Motor neuron (in vitro differentiated cells): Measurements from ENCODE around the gene ABHD11. TPM values are rescaled to one million over a fixed set of nuclear protein-coding genes. Genes with fewer than 3 reads are reported as not detected.

Experiments used
- ATAC-seq, 8 experiments: fragments of 200-7000 bp; cut with Tn5 transposase; replicated peaks in 6 of 8; 2 replicates each; pipeline ENCODE4 v1.8.0; 2021; ENCODE audit warnings: mild to moderate bottlenecking in 8 of 8, moderate library complexity in 8 of 8
- H3K27ac ChIP-seq, 2 donors: fragments of 250-450 bp; sonication (Bioruptor Pico); 2 replicates each; pipeline ENCODE4 v1.9.0; 2021; ENCODE audit warnings: antibody characterized with exemption in 2 of 2, mild to moderate bottlenecking in 2 of 2, moderate library complexity in 1 of 2
- H3K4me1 ChIP-seq, 2 donors: fragments of 250-450 bp; sonication (Bioruptor Pico); replicated peaks in 1 of 2; 2 replicates each; pipeline ENCODE4 v1.6.1; 2021; ENCODE audit warnings: antibody characterized with exemption in 2 of 2, mild to moderate bottlenecking in 2 of 2, moderate library complexity in 1 of 2
- H3K4me3 ChIP-seq, 5 donors: fragments of 250-450 bp; sonication (Bioruptor Pico); 2 replicates each; pipeline ENCODE4 v1.9.0; 2021; ENCODE audit warnings: antibody characterized with exemption in 5 of 5, mild to moderate bottlenecking in 5 of 5, moderate library complexity in 4 of 5
- WGBS, 10 experiments: fragments of 450-650 bp; shearing (Covaris generic); methylation state at CpG; one replicate each; pipeline ENCODE4 v1.0.0; 2022; 5-methylcytosine and 5-hydroxymethylcytosine counted together
- in situ Hi-C, 9 experiments: fragments of 400-800 bp; cut with MboI; loops; one replicate each; pipeline ENCODE4 v1.15.0; 2021; ENCODE audit warnings: low sequenced_read_pairs in 9 of 9, low pct_unique_long_range_greater_than_20kb in 2 of 9; ENCODE audit not compliant: unreplicated experiment in 9 of 9
- total RNA-seq, 8 experiments: library from RNA; unstranded; fragments of 300-600 nt; gene quantifications; 2 replicates each; pipeline versions ENCODE4 v1.2.3 to v1.2.4, GENCODE V29; 2022

The ABHD11 gene
- total RNA-seq, 8 experiments from 2014 or later: 6.4 to 22.0 (median 13.3) TPM

- ATAC-seq: no peak
- Histone ChIP-seq H3K4me1 (peaks cover 12 to 28% of the 10 kb centered on the region in 2 donors), H3K27ac (no peak overlapping the region), H3K4me3 (no peak overlapping the region)
- in situ Hi-C loops: no loop called here
- 90 to 100% (median 97%) methylated on average over 1 to 4 of the region's 8 CpGs; no CpG with 5 or more reads in 6 of the 10 experiments for whole genome bisulfite sequencing, 10 experiments
Observed at GRCh38 chr7:73702226-73702625, 36.4 kb downstream of the ABHD11 start.

GRCh38 chr7:73701357-73701995 is 37.1 kb downstream of the ABHD11 start:
- WGBS, 10 experiments: 0 to 100% (median 71%) methylated on average over 1 to 9 of the region's 13 CpGs; no CpG with 5 or more reads in 2 of the 10 experiments
- ATAC-seq: peak in 3 of 8 experiments; percentile 53 to 82 (median 63)
- no peak overlapping the region for H3K4me3 ChIP-seq
- peaks cover 12 to 26% of the 10 kb centered on the region in 2 donors for H3K4me1 ChIP-seq
- H3K27ac ChIP-seq: no peak overlapping the region
- in situ Hi-C loops: no loop called here

GRCh38 chr7:73700581-73701134 is 37.9 kb downstream of the ABHD11 start:
- Histone ChIP-seq H3K4me3 (no peak overlapping the region), H3K27ac (no peak overlapping the region), H3K4me1 (peaks cover 12 to 23% of the 10 kb centered on the region in 2 donors)
- WGBS, 10 experiments: no CpG with 5 or more reads among the region's 15 CpGs
- no peak for ATAC-seq
- in situ Hi-C loops: no loop called here

GRCh38 chr7:73700069-73700423 is 38.6 kb downstream of the ABHD11 start:
- Histone ChIP-seq H3K27ac (no peak overlapping the region), H3K4me1 (peaks cover 12 to 17% of the 10 kb centered on the region in 2 donors), H3K4me3 (no peak overlapping the region)
- ATAC-seq: no peak
- 100% methylated on average over 1 of the region's 14 CpGs; no CpG with 5 or more reads in 9 of the 10 experiments for WGBS, 10 experiments
- in situ Hi-C loops: no loop called here

GRCh38 chr7:73699370-73700068 is 39.1 kb downstream of the ABHD11 start:
- Histone ChIP-seq H3K27ac (no peak overlapping the region), H3K4me3 (no peak overlapping the region), H3K4me1 (peaks cover 10 to 12% of the 10 kb centered on the region in 2 donors)
- no peak for ATAC-seq
- WGBS, 10 experiments: 100% methylated on average over 2 of the region's 15 CpGs; no CpG with 5 or more reads in 9 of the 10 experiments
- in situ Hi-C loops: no loop called here

GRCh38 chr7:73698410-73698809 is 40.2 kb downstream of the ABHD11 start:
- ATAC-seq: no peak
- in situ Hi-C loops: no loop called here
- H3K4me1 ChIP-seq: peaks cover 4% of the 10 kb centered on the region in 2 donors
- WGBS, 10 experiments: 33 to 100% (median 65%) methylated on average over 2 to 3 of the region's 7 CpGs; no CpG with 5 or more reads in 6 of the 10 experiments
- no peak overlapping the region for H3K4me3 ChIP-seq
- H3K27ac ChIP-seq: no peak overlapping the region

GRCh38 chr7:73696372-73696771 is 42.2 kb downstream of the ABHD11 start:
- Histone ChIP-seq H3K4me3 (no peak overlapping the region), H3K4me1 (no peaks in the 10 kb centered on the region), H3K27ac (no peak overlapping the region)
- whole genome bisulfite sequencing, 10 experiments: 0 to 100% (median 95%) methylated on average over 1 to 4 of the region's 4 CpGs; no CpG with 5 or more reads in 3 of the 10 experiments
- in situ Hi-C loops: no loop called here
- no peak for ATAC-seq

GRCh38 chr7:73690646-73691045 is 48.0 kb downstream of the ABHD11 start:
- 83 to 100% (median 91%) methylated on average over 3 to 5 of the region's 7 CpGs; no CpG with 5 or more reads in 4 of the 10 experiments for WGBS, 10 experiments

GRCh38 chr7:73688288-73688687 is 50.3 kb downstream of the ABHD11 start:
- Histone ChIP-seq H3K27ac (no peak overlapping the region), H3K4me1 (peaks cover 0 to 5% of the 10 kb centered on the region in 2 donors), H3K4me3 (no peak overlapping the region)
- no peak for ATAC-seq
- in situ Hi-C loops: no loop called here
- WGBS, 10 experiments: 86 to 100% (median 98%) methylated on average over 1 to 8 of the region's 8 CpGs; no CpG with 5 or more reads in 1 of the 10 experiments

More at GRCh38 chr7:73690646-73691045, 48.0 kb downstream of the ABHD11 start:
- Histone ChIP-seq H3K4me3 (no peak overlapping the region), H3K4me1 (no peaks in the 10 kb centered on the region), H3K27ac (no peak overlapping the region)
- in situ Hi-C loops: no loop called here
- no peak for ATAC-seq

Other genes starting within 250 kb of the ABHD11 start
- gene BAZ1B, start 216.5 kb downstream of the ABHD11 start, total RNA-seq: 10 to 100 TPM; 44.7 to 98.2 (median 53.2) TPM
- gene BCL7B, start 181.1 kb downstream of the ABHD11 start, total RNA-seq: 10 to 100 TPM; 17.6 to 35.8 (median 32.1) TPM
- 10 to 100 TPM; 34.7 to 52.4 (median 38.1) TPM for gene TBL2, start 160.2 kb downstream of the ABHD11 start, total RNA-seq
- gene MLXIPL, start 114.3 kb downstream of the ABHD11 start, total RNA-seq: 10 to 100 TPM in 1 of 8 experiments, 1 to 10 TPM in 2, under 1 TPM in 5; 0.50 to 13.1 (median 0.92) TPM
- gene VPS37D, start 71.0 kb downstream of the ABHD11 start, total RNA-seq: 10 to 100 TPM in 5 of 8 experiments, 1 to 10 TPM in 2, under 1 TPM in 1; 0.71 to 27.7 (median 13.8) TPM
- gene DNAJC30, start 55.3 kb downstream of the ABHD11 start, total RNA-seq: 10 to 100 TPM in 3 of 8 experiments, 1 to 10 TPM in 5; 5.1 to 13.9 (median 7.8) TPM
- gene BUD23, start 55.2 kb downstream of the ABHD11 start, total RNA-seq: 10 to 100 TPM; 31.6 to 85.7 (median 49.2) TPM
- gene STX1A, start 19.1 kb downstream of the ABHD11 start, total RNA-seq: 10 to 100 TPM in 7 of 8 experiments, 1 to 10 TPM in 1; 7.1 to 50.5 (median 17.0) TPM
- 1 to 10 TPM in 4 of 8 experiments, under 1 TPM in 3, not detected in 1; 0.21 to 3.9 (median 1.3) TPM for gene CLDN3, start 31.5 kb upstream of the ABHD11 start, total RNA-seq
- 1 to 10 TPM in 6 of 8 experiments, under 1 TPM in 2; 0.17 to 2.7 (median 1.3) TPM for gene CLDN4, start 92.2 kb upstream of the ABHD11 start, total RNA-seq
- gene METTL27, start 103.7 kb upstream of the ABHD11 start, total RNA-seq: 1 to 10 TPM in 4 of 8 experiments, under 1 TPM in 4; 0.29 to 6.8 (median 0.87) TPM
- gene TMEM270, start 122.4 kb upstream of the ABHD11 start, total RNA-seq: not detected